NCI-H146 treated with DMSO at 0.1 percent for 48 hours (cell line): ENCODE data around the gene RUNX1.

Experiments used
- DNase-seq: peaks from one replicate; lab custom pipeline; 2025; ENCODE audit not compliant: unreplicated experiment; lab: John Stamatoyannopoulos, UW

Gene RUNX1

DNA sequence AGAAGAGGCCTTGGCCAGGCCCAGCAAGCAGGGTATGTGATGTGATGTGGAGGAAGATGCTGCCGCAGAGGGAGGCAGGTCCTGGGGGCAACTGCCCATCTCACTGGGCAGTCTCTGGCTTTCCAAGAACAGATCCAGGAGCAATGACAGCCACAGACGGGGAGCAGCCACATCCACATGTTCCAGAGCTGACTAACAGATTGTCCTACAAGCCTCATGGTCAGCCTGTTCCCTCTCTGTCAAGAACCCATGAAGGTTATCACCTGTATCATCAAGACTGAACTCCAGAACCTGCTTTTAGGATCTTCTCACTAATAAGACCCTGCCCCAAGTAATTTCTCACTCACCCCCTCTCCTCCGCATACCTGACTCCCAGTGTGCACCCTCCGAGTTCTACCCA lies 187.8 kb downstream of the RUNX1 start:
- no peak for DNase-seq

GRCh38 chr21:34859976-34860653 lies 189.0 kb downstream of the RUNX1 start:
- DNase-seq = no peak

DNA sequence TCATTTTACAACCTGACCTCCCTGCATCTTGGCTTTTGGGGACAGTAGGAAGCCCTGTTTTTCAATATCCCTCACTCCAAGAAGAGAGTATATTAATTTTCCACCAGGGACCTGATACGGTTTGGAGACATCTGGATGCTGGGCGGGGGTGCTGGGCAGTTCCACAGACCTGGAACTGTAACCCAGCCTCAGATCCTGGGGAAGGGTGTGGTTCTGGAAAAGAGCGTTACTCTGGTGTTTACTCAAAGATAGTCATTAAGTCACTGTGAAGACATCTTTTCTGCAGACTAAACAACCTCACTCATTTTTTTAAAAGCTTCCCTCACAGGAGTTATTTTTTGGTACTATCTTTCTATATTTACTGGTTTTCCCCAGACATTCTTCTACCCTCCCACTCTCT lies 190.5 kb downstream of the RUNX1 start:
- no peak for DNase-seq

GRCh38 chr21:34857874-34858273 lies 191.2 kb downstream of the RUNX1 start:
- no peak for DNase-seq

DNA sequence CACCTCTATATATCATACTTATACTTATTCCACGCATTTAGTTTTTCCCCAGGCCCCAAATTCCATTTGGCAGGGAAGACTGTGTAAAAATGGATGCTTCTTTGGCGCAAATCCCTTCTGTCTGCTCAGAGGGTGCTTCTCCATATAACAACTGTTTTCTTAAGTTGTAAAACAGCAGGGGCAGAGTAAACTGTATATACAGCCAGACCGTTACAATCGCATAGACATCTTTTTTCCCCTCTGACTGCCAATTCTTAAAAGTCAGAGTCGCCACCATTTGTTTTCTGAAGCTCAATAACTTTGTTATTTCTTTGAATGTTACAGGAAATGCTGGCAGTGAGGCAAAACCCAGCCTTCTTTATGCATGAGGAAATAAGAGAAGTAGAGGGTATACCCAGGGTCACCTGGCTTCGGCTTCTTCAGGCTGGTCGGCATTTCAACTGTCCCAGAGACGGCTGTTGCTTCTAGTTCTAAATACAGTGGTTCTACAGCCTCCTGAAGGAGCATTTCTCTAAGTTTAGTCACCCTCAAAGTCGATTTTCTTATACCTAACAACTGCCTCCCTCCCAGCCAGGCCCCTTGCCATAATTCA lies 191.9 kb downstream of the RUNX1 start:
- no peak for DNase-seq

DNA sequence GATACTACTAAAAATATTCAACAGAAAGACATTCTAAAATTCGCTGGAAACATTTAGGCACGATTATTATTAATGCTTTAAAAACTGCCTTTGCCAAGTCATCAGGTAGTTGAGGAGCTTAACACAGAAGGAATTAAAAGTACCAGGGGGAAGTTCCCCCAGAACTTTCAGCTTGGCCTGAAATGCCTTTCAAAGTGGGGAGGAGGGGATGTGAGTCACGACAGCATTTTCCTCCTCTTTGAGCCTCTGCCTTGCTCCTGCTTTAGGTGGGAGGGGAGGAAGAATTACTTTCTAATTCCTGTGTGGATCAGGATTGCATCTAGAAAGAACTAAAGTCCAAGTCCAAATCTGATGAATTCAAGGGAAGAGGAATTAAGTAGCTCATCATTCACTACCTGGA lies 196.7 kb downstream of the RUNX1 start:
- no peak for DNase-seq

DNA sequence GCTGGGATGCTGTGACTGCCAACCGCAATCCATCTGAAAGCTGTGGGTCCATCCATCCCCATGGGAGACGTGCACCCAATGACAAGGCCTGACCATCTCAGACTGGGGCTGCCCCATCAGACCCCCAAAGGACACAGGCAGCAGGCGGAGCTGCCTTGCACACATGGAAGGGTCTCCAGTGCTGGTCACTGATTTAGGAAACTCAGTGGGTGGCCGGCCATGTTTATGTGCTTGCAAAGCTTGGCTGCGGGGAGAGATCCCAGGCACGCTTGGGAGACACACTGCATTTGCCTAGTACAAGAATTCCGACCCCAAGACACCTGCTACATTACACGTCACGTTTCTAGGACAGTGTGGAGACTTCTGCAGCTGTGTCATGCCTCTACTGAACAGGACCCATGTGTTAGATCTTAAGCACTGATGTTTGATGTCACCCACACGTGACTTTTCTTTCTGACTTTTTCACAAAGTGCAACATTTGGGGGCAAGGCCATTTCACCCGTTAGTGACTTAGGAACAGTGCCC lies 198.9 kb downstream of the RUNX1 start:
- DNase-seq = no peak

DNA sequence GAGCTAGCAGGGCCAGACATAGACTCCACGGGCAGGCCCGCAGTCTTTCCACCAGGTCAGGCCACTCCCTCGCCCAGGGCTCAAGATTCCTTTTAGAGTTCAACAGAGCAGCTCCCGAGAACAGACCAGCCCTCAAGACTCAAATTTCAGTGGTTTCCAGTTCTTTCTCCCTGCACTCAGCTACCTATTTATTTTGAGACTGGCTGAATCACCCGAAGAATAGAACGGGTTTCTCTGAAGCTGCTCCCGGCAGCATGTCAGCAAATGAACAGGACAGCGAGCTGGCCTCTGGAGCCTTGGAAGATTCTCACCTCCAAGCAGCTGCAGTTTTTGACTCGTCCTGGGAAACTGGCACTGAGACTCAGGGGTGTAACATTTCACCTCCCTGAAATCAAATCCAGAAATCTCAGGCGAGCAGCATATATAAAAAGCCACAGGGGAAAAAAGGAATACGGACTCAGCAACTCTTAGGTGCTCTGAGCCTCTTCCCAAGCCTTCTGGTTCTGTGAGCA lies 202.4 kb downstream of the RUNX1 start:
- no peak for DNase-seq

- DNase-seq = no peak
Measured at GRCh38 chr21:34845521-34846451, 203.3 kb downstream of the RUNX1 start.

DNA sequence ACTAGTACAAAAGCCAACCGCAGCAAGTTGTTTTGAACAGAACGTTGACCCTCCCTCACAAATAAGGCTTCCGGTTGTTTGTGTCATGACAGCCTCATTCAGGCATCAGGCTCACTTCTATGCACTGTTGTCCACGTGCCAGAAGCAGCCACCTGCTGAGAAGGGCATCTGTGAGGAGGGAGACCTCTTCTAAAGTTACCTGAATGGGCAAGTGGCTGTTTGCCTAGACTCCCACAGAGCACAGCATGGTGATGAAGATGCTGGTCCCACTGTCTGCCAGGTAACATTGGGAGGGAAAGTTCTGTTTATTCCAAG lies 204.2 kb downstream of the RUNX1 start:
- DNase-seq = peak; percentile 71

GRCh38 chr21:34844013-34844923 lies 204.8 kb downstream of the RUNX1 start:
- DNase-seq = no peak

DNA sequence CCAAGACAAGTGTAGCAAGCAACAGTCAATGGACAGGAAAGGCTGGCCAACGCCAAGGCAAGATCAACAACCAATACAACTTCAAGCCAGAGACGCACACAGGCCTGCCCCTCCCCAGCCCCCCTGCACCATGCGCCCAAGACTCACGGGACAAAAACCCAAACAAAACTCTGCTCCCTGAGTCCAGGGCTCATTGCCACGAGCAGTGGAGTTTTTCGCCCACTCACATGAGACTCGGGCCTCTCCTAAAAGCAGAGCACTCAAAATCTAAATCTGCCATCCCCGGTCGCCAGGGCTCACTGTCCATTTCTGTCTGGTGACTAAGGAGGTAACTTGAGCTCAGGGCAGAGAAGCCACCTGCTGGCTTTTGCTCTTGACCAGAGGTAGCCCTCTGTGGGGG lies 205.5 kb downstream of the RUNX1 start:
- no peak for DNase-seq

- DNase-seq = no peak
Measured at GRCh38 chr21:34841154-34841553, 207.9 kb downstream of the RUNX1 start.

GRCh38 chr21:34840693-34841092 lies 208.4 kb downstream of the RUNX1 start:
- no peak for DNase-seq

GRCh38 chr21:34838956-34839820 lies 209.9 kb downstream of the RUNX1 start:
- DNase-seq = no peak

GRCh38 chr21:34836933-34837505 lies 212.1 kb downstream of the RUNX1 start:
- DNase-seq = no peak

GRCh38 chr21:34836103-34836932 lies 212.8 kb downstream of the RUNX1 start:
- no peak for DNase-seq

DNA sequence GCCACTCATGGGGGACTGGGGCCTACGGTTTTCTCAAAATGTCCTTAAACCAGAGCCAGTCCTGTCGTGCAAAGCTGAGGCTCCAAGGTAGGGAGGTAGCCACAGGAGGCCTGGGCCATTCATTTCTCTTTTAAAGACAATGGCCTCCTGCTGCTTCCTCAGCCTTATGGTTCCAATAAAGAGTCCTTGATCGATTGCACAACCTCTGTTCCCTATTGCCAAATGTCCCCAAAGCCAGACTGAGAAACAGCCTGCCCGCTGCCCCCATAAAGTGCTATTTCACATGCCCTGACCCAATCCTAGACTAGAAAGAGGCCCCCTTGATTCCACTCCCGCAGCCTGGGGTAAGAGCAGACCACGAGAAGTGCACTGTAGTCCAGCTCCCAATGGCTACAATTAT lies 213.6 kb downstream of the RUNX1 start:
- no peak for DNase-seq
